ENCODE data around the gene KYNU.

GRCh38 chr2:142871396-142871795 lies 6.1 kb upstream of the KYNU start:
- TF ChIP-seq EZH2 (IDR thresholded peaks at IDR 0.05; ENCODE audit: insufficient read depth, poor library complexity, severe bottlenecking), result no peak
- TF ChIP-seq EZH2phosphoT487 (IDR thresholded peaks at IDR 0.05; ENCODE audit: insufficient read depth, low read depth), result no peak
